ENCODE results near the gene SLC31A1. TPM values are rescaled to one million over a fixed set of nuclear protein-coding genes. Genes with fewer than 3 reads are reported as not detected.
A peak's percentile ranks its signal among the peaks of the same experiment; 100 is the strongest.

The SLC31A1 gene
- total RNA-seq, 3 donors from 2014 or later (not counting 1 experiment from before 2014, with no cell fraction given): 7.9 to 27.8 (median 11.8) TPM

DNA sequence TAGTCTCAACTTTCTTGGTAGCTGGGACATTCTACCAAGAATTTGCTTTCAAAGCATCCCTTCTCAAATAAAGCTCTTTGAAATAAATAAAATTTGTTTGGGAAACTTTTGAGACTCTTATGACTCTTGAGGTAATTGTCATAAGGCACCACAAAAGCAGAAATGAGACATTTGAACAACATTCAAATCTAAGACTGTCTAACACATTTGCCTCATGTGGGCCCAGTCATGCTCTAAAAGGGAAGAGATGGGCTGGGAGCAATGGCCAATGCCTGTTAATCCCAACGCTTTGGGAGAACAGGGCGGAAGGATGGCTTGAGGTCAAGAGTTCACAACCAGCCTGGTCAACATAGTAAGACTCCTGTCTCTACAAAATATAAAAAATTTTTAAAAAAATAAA lies 44.1 kb upstream of the SLC31A1 start:
- intact Hi-C loops (cut with micrococcal nuclease): no loop called here
- Mint-ChIP-seq H3K4me1 (no peaks in the 10 kb centered on the region), H3K36me3 (peaks cover 54% of the 10 kb centered on the region), H3K9me3 (peaks cover 0 to 4% of the 10 kb centered on the region in 2 donors), H3K4me3 (no peak overlapping the region), H3K27me3 (ENCODE audit: low read depth in 2 of 2) (no peaks in the 10 kb centered on the region), H3K27ac (no peak overlapping the region)
- TF ChIP-seq, protein P1, sequence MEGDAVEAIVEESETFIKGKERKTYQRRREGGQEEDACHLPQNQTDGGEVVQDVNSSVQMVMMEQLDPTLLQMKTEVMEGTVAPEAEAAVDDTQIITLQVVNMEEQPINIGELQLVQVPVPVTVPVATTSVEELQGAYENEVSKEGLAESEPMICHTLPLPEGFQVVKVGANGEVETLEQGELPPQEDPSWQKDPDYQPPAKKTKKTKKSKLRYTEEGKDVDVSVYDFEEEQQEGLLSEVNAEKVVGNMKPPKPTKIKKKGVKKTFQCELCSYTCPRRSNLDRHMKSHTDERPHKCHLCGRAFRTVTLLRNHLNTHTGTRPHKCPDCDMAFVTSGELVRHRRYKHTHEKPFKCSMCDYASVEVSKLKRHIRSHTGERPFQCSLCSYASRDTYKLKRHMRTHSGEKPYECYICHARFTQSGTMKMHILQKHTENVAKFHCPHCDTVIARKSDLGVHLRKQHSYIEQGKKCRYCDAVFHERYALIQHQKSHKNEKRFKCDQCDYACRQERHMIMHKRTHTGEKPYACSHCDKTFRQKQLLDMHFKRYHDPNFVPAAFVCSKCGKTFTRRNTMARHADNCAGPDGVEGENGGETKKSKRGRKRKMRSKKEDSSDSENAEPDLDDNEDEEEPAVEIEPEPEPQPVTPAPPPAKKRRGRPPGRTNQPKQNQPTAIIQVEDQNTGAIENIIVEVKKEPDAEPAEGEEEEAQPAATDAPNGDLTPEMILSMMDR (IDR thresholded peaks at IDR 0.05): no peak
- 100% methylated on average over 2 of the region's 2 CpGs for WGBS (ENCODE audit: insufficient coverage)
- Histone ChIP-seq H3K27ac (ENCODE audit: low read length) (no peak overlapping the region), H3K4me1 (ENCODE audit: control insufficient read depth, insufficient read depth, low read length) (no peaks in the 10 kb centered on the region), H3K36me3 (ENCODE audit: control insufficient read depth, insufficient read depth, low read length) (peaks cover 91% of the 10 kb centered on the region), H3K27me3 (ENCODE audit: control insufficient read depth, insufficient read depth, low read length) (no peaks in the 10 kb centered on the region), H3K9me3 (ENCODE audit: control insufficient read depth, insufficient read depth, low read length) (no peaks in the 10 kb centered on the region), H3K4me3 (ENCODE audit: low read length) (no peak overlapping the region)
- DNase-seq (no peak), ATAC-seq (no peak)

- DNase-seq: no peak
- H3K9me3 ChIP-seq (ENCODE audit: control insufficient read depth, insufficient read depth, low read length): no peaks in the 10 kb centered on the region
- Mint-ChIP-seq H3K4me1 (no peaks in the 10 kb centered on the region), H3K27me3 (ENCODE audit: low read depth in 2 of 2) (no peaks in the 10 kb centered on the region), H3K27ac (peak overlapping the region in 1 of 2 donors; percentile 11), H3K9me3 (no peaks in the 10 kb centered on the region), H3K36me3 (peaks cover 52% of the 10 kb centered on the region), H3K4me3 (no peak overlapping the region)
- intact Hi-C loops (cut with micrococcal nuclease): no loop called here
- no peaks in the 10 kb centered on the region for H3K27me3 ChIP-seq (ENCODE audit: control insufficient read depth, insufficient read depth, low read length)
- no peaks in the 10 kb centered on the region for H3K4me1 ChIP-seq (ENCODE audit: control insufficient read depth, insufficient read depth, low read length)
- WGBS (ENCODE audit: insufficient coverage): 100% methylated on average over 1 of the region's 1 CpG
- H3K27ac ChIP-seq (ENCODE audit: low read length): no peak overlapping the region
- TF ChIP-seq, protein P1 (IDR thresholded peaks at IDR 0.05): no peak
- H3K4me3 ChIP-seq (ENCODE audit: low read length): no peak overlapping the region
- H3K36me3 ChIP-seq (ENCODE audit: control insufficient read depth, insufficient read depth, low read length): peaks cover 91% of the 10 kb centered on the region
- no peak for ATAC-seq
These were observed 43.3 kb upstream of the SLC31A1 start for GRCh38 chr9:113178087-113178486.

DNA sequence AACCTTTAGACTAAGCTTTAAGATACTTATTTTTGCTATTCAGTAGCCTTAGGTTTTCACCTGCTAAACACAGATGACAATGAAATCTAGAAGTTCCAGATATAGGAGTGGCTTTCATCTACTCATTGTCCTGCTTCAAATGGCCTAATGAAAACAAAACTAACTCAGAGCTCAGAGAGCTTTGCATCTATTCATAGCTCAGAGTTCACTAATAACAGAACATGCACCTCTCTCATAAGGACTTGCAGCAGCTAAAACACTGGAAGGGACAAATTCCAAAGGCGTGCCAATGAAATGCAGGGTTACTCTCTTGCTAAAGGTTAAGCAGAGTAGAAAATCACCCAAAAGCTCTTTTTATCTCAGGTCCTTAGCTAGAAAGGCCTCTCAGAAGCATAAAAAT lies 41.5 kb upstream of the SLC31A1 start:
- intact Hi-C loops (cut with micrococcal nuclease): no loop called here
- no peak overlapping the region for H3K27ac Mint-ChIP-seq
- no peaks in the 10 kb centered on the region for H3K9me3 ChIP-seq (ENCODE audit: control insufficient read depth, insufficient read depth, low read length)
- TF ChIP-seq, protein P1 (IDR thresholded peaks at IDR 0.05): no peak
- H3K27me3 Mint-ChIP-seq (ENCODE audit: low read depth in 2 of 2): no peaks in the 10 kb centered on the region
- H3K36me3 Mint-ChIP-seq: peaks cover 43% of the 10 kb centered on the region
- no peak overlapping the region for H3K27ac ChIP-seq (ENCODE audit: low read length)
- H3K4me3 Mint-ChIP-seq: no peak overlapping the region
- H3K9me3 Mint-ChIP-seq: no peaks in the 10 kb centered on the region
- WGBS (ENCODE audit: insufficient coverage): 100% methylated on average over 1 of the region's 1 CpG
- ATAC-seq: no peak
- peaks cover 92% of the 10 kb centered on the region for H3K36me3 ChIP-seq (ENCODE audit: control insufficient read depth, insufficient read depth, low read length)
- H3K4me1 Mint-ChIP-seq: no peaks in the 10 kb centered on the region
- no peaks in the 10 kb centered on the region for H3K27me3 ChIP-seq (ENCODE audit: control insufficient read depth, insufficient read depth, low read length)
- no peak for DNase-seq
- H3K4me1 ChIP-seq (ENCODE audit: control insufficient read depth, insufficient read depth, low read length): no peaks in the 10 kb centered on the region
- H3K4me3 ChIP-seq (ENCODE audit: low read length): no peak overlapping the region

DNA sequence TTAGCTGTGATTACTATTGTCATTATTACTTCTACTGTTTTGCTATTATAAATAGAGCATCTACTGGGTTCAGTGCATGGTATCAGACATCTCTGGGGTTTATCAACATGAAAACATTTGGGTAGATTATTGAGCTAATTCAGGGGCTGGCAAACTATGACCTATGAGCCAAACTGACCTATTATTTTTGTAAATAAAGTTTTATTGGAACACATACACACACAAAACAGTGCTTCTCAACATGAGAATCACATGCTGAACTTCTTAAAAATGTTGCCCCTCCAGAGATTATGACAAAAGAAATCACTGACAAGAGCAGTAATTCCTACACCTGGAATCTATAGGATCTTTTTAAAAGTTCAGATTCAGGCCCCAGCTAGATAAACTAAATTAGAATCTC lies 40.2 kb upstream of the SLC31A1 start:
- H3K4me1 Mint-ChIP-seq: no peaks in the 10 kb centered on the region
- intact Hi-C loops (cut with micrococcal nuclease): no loop called here
- Histone ChIP-seq H3K4me1 (ENCODE audit: control insufficient read depth, insufficient read depth, low read length) (no peaks in the 10 kb centered on the region), H3K27ac (ENCODE audit: low read length) (no peak overlapping the region), H3K4me3 (ENCODE audit: low read length) (no peak overlapping the region), H3K27me3 (ENCODE audit: control insufficient read depth, insufficient read depth, low read length) (no peaks in the 10 kb centered on the region), H3K36me3 (ENCODE audit: control insufficient read depth, insufficient read depth, low read length) (peaks cover 94% of the 10 kb centered on the region), H3K9me3 (ENCODE audit: control insufficient read depth, insufficient read depth, low read length) (no peaks in the 10 kb centered on the region)
- no peak for DNase-seq
- TF ChIP-seq, protein P1 (IDR thresholded peaks at IDR 0.05): no peak
- H3K27me3 Mint-ChIP-seq (ENCODE audit: low read depth in 2 of 2): no peaks in the 10 kb centered on the region
- ATAC-seq: no peak
- H3K36me3 Mint-ChIP-seq: peaks cover 46% of the 10 kb centered on the region
- no peak overlapping the region for H3K4me3 Mint-ChIP-seq
- no peaks in the 10 kb centered on the region for H3K9me3 Mint-ChIP-seq
- H3K27ac Mint-ChIP-seq: peak overlapping the region in 1 of 2 donors; percentile 16
